HepG2 (cell line): ENCODE measurements around the gene ITGB5.

Experiments
- ARHGAP35 ChIP-seq: sonication (generic); formaldehyde crosslinking; IDR thresholded peaks from 2 replicates; pipeline ENCODE4 v1.9.0; 2022; ENCODE audit warnings: mild to moderate bottlenecking, inconsistent platforms, moderate library complexity, missing genetic modification reagents, borderline replicate concordance
- EP300 ChIP-seq, 3 experiments: sonication (generic) in 1 of 3; formaldehyde crosslinking in 1 of 3; IDR thresholded peaks; 2 replicates each; pipeline versions ENCODE4 v1.5.1 to v1.6.1; 2011 to 2020; ENCODE audit warnings: low read depth in 2 of 3, low read length in 2 of 3, borderline replicate concordance in 1 of 3, improper control_type of control experiment in 1 of 3, mild to moderate bottlenecking in 1 of 3, missing genetic modification reagents in 1 of 3, moderate library complexity in 1 of 3
- FOSL1 ChIP-seq: sonication (generic); formaldehyde crosslinking; IDR thresholded peaks from 2 replicates; pipeline ENCODE4 v1.9.0; 2021; ENCODE audit warnings: missing genetic modification reagents, borderline replicate concordance
- HDAC2 ChIP-seq: sonication (generic); formaldehyde crosslinking; IDR thresholded peaks from 2 replicates; pipeline ENCODE4 v1.4.0; 2020; ENCODE audit warnings: missing genetic modification reagents
- KDM5A ChIP-seq: fragments of 200-600 bp; sonication (generic); IDR thresholded peaks from 2 replicates; pipeline ENCODE4 v1.7.0; 2018; ENCODE audit warnings: antibody characterized with exemption, mild to moderate bottlenecking, low read length, borderline replicate concordance
- NFE2L1 ChIP-seq: sonication (generic); formaldehyde crosslinking; IDR thresholded peaks from 2 replicates; pipeline ENCODE4 v1.4.0; 2020; ENCODE audit warnings: missing genetic modification reagents, mild to moderate bottlenecking, borderline replicate concordance
- NFIC ChIP-seq: IDR thresholded peaks from 2 replicates; pipeline ENCODE4 v1.6.1; 2012; ENCODE audit warnings: mild to moderate bottlenecking, low read length, inconsistent platforms
- NR2F6 ChIP-seq, 2 experiments: IDR thresholded peaks; 2 replicates each; pipeline ENCODE4 v1.6.1; 2016; ENCODE audit warnings: antibody characterized with exemption in 1 of 2, mild to moderate bottlenecking in 1 of 2
- RXRA ChIP-seq: sonication (generic); formaldehyde crosslinking; IDR thresholded peaks from 2 replicates; pipeline ENCODE4 v1.5.1; 2020; ENCODE audit warnings: missing genetic modification reagents
- ZNF7 ChIP-seq: IDR thresholded peaks from 2 replicates; pipeline ENCODE4 v1.6.1; 2016; ENCODE audit warnings: missing biosample characterization, missing genetic modification reagents
- TF ChIP-seq, protein P1 (sequence below): sonication (generic); formaldehyde crosslinking; conservative IDR thresholded peaks from 2 replicates; pipeline ENCODE4 v1.8.0; 2022; ENCODE audit warnings: mild to moderate bottlenecking, moderate library complexity, missing genetic modification reagents
- TF ChIP-seq, protein P2 (sequence below): sonication (generic); formaldehyde crosslinking; conservative IDR thresholded peaks from 2 replicates; pipeline ENCODE4 v1.4.0; 2020; ENCODE audit warnings: missing genetic modification reagents
- TF ChIP-seq, protein P3 (sequence below): IDR thresholded peaks from 2 replicates; pipeline ENCODE4 v1.6.1; 2016; ENCODE audit warnings: missing compliant biosample characterization, missing genetic modification reagents, borderline replicate concordance
- TF ChIP-seq, protein P4 (sequence below): sonication (generic); formaldehyde crosslinking; IDR thresholded peaks from 2 replicates; pipeline ENCODE4 v1.9.0; 2021; ENCODE audit warnings: mild to moderate bottlenecking, missing genetic modification reagents

DNA sequence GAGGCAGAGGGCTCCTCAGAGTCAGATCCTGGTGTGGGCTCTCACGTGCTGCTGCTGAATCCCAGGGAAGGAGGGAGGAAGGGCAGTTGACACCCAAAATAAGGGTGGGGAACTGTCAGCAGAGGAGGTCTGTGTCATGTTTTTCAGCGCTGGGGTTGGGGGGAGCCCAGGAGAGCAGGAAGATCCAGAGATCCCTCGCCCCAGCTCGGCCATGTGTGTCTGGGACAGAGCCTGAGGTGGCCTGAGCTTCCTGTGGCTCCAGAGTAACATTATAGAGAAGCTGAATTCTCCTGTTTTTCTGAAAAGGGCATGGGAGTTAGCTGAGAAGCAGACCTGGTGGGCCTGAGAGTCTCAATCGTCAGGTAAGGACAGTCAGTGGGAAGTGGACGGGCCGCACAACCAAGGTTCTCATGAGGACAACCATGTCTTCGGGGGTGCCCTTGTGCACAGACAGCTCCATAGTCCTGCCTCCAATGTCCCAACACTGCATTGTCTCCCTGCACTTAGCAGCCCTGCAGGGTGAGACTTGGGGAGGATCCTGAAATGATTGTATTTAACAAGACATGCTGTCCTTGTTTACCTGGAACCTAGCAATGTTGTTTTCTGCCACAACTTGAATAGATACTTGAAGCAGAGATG is 138.5 kb downstream of the ITGB5 start:
- TF ChIP-seq NFIC (no peak), ARHGAP35 (CRISPR knock-in tag) (no peak), HDAC2 (CRISPR knock-in tag) (no peak), ZNF7 (CRISPR knock-in tag) (no peak), NR2F6 (IDR thresholded peaks at IDR 0.05) (no peak), NR2F6 (CRISPR knock-in tag; IDR thresholded peaks at IDR 0.05) (no peak), NFE2L1 (CRISPR knock-in tag) (no peak), KDM5A (no peak), FOSL1 (no peak), EP300 (IDR thresholded peaks at IDR 0.05; ENCODE audit: low read depth in 2 of 2, low read length in 2 of 2) (no peak), EP300 (CRISPR knock-in tag; IDR thresholded peaks at IDR 0.05; ENCODE audit: borderline replicate concordance) (no peak), RXRA (CRISPR knock-in tag) (no peak)
- TF ChIP-seq, protein P1, sequence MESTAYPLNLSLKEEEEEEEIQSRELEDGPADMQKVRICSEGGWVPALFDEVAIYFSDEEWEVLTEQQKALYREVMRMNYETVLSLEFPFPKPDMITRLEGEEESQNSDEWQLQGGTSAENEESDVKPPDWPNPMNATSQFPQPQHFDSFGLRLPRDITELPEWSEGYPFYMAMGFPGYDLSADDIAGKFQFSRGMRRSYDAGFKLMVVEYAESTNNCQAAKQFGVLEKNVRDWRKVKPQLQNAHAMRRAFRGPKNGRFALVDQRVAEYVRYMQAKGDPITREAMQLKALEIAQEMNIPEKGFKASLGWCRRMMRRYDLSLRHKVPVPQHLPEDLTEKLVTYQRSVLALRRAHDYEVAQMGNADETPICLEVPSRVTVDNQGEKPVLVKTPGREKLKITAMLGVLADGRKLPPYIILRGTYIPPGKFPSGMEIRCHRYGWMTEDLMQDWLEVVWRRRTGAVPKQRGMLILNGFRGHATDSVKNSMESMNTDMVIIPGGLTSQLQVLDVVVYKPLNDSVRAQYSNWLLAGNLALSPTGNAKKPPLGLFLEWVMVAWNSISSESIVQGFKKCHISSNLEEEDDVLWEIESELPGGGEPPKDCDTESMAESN (CRISPR knock-in tag): no peak
- TF ChIP-seq, protein P2, sequence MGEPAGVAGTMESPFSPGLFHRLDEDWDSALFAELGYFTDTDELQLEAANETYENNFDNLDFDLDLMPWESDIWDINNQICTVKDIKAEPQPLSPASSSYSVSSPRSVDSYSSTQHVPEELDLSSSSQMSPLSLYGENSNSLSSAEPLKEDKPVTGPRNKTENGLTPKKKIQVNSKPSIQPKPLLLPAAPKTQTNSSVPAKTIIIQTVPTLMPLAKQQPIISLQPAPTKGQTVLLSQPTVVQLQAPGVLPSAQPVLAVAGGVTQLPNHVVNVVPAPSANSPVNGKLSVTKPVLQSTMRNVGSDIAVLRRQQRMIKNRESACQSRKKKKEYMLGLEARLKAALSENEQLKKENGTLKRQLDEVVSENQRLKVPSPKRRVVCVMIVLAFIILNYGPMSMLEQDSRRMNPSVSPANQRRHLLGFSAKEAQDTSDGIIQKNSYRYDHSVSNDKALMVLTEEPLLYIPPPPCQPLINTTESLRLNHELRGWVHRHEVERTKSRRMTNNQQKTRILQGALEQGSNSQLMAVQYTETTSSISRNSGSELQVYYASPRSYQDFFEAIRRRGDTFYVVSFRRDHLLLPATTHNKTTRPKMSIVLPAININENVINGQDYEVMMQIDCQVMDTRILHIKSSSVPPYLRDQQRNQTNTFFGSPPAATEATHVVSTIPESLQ: no peak
- TF ChIP-seq, protein P3, sequence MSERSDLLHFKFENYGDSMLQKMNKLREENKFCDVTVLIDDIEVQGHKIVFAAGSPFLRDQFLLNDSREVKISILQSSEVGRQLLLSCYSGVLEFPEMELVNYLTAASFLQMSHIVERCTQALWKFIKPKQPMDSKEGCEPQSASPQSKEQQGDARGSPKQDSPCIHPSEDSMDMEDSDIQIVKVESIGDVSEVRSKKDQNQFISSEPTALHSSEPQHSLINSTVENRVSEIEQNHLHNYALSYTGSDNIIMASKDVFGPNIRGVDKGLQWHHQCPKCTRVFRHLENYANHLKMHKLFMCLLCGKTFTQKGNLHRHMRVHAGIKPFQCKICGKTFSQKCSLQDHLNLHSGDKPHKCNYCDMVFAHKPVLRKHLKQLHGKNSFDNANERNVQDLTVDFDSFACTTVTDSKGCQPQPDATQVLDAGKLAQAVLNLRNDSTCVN (CRISPR knock-in tag): no peak
- TF ChIP-seq, protein P4, sequence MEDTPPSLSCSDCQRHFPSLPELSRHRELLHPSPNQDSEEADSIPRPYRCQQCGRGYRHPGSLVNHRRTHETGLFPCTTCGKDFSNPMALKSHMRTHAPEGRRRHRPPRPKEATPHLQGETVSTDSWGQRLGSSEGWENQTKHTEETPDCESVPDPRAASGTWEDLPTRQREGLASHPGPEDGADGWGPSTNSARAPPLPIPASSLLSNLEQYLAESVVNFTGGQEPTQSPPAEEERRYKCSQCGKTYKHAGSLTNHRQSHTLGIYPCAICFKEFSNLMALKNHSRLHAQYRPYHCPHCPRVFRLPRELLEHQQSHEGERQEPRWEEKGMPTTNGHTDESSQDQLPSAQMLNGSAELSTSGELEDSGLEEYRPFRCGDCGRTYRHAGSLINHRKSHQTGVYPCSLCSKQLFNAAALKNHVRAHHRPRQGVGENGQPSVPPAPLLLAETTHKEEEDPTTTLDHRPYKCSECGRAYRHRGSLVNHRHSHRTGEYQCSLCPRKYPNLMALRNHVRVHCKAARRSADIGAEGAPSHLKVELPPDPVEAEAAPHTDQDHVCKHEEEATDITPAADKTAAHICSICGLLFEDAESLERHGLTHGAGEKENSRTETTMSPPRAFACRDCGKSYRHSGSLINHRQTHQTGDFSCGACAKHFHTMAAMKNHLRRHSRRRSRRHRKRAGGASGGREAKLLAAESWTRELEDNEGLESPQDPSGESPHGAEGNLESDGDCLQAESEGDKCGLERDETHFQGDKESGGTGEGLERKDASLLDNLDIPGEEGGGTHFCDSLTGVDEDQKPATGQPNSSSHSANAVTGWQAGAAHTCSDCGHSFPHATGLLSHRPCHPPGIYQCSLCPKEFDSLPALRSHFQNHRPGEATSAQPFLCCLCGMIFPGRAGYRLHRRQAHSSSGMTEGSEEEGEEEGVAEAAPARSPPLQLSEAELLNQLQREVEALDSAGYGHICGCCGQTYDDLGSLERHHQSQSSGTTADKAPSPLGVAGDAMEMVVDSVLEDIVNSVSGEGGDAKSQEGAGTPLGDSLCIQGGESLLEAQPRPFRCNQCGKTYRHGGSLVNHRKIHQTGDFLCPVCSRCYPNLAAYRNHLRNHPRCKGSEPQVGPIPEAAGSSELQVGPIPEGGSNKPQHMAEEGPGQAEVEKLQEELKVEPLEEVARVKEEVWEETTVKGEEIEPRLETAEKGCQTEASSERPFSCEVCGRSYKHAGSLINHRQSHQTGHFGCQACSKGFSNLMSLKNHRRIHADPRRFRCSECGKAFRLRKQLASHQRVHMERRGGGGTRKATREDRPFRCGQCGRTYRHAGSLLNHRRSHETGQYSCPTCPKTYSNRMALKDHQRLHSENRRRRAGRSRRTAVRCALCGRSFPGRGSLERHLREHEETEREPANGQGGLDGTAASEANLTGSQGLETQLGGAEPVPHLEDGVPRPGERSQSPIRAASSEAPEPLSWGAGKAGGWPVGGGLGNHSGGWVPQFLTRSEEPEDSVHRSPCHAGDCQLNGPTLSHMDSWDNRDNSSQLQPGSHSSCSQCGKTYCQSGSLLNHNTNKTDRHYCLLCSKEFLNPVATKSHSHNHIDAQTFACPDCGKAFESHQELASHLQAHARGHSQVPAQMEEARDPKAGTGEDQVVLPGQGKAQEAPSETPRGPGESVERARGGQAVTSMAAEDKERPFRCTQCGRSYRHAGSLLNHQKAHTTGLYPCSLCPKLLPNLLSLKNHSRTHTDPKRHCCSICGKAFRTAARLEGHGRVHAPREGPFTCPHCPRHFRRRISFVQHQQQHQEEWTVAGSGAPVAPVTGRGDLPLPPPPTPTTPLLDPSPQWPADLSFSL (CRISPR knock-in tag): no peak
